Brain microvascular endothelial cell (primary cell): ENCODE data around the gene SBK2.

Experiments used
- DNase-seq: peaks from one replicate; pipeline ENCODE4 v3.0.0-alpha.2; 2020
- H3K27ac ChIP-seq: fragments of 250-450 bp; sonication (Bioruptor Pico); 2 replicates; pipeline ENCODE4 v1.5.1; 2020; ENCODE audit warnings: mild to moderate bottlenecking, moderate library complexity
- H3K27me3 ChIP-seq: fragments of 250-450 bp; sonication (Bioruptor Pico); replicated peaks from 2 replicates; pipeline ENCODE4 v1.5.1; 2020; ENCODE audit warnings: mild to moderate bottlenecking
- H3K36me3 ChIP-seq: fragments of 250-450 bp; sonication (Bioruptor Pico); replicated peaks from 2 replicates; pipeline ENCODE4 v1.5.1; 2020; ENCODE audit warnings: mild to moderate bottlenecking
- H3K4me3 ChIP-seq: 2 replicates; pipeline ENCODE4 v1.5.1; 2011; ENCODE audit warnings: low read depth, mild to moderate bottlenecking, control low read depth, low read length, moderate library complexity
- in situ Hi-C: cut with HindIII; loops from 2 replicates; pipeline ENCODE4 v1.10.0; 2017; ENCODE audit warnings: low sequenced_read_pairs, low pct_ligation_motif_present
- TF ChIP-seq, protein P1 (sequence below): IDR thresholded peaks from 2 replicates; pipeline ENCODE4 v1.5.1; 2011; ENCODE audit warnings: low read depth, mild to moderate bottlenecking, moderate library complexity, low read length, control low read depth, inconsistent platforms; ENCODE audit errors: missing control alignments

Gene SBK2

DNA sequence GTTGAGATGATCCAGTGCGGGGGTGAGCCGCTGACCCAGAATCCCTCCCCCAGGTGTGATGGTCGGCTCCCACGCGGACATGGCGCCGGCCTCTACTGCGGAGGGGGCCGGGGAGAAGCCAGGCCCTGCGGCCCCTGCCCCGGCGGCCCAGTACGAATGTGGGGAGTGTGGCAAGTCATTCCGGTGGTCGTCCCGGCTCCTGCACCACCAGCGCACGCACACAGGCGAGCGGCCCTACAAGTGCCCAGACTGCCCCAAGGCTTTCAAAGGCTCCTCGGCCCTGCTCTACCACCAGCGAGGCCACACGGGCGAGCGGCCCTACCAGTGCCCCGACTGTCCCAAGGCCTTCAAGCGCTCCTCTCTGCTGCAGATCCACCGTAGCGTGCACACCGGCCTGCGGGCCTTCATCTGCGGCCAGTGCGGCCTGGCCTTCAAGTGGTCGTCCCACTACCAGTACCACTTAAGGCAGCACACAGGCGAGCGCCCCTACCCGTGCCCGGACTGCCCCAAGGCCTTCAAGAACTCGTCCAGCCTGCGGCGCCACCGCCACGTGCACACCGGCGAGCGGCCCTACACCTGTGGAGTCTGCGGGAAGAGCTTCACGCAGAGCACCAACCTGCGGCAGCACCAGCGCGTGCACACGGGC is 55.7 kb downstream of the SBK2 start:
- no peak for DNase-seq
- peaks cover 9% of the 10 kb centered on the region for H3K36me3 ChIP-seq
- in situ Hi-C loops, result no loop called here
- H3K4me3 ChIP-seq, result no peak overlapping the region
- no peaks in the 10 kb centered on the region for H3K27me3 ChIP-seq
- TF ChIP-seq, protein P1, sequence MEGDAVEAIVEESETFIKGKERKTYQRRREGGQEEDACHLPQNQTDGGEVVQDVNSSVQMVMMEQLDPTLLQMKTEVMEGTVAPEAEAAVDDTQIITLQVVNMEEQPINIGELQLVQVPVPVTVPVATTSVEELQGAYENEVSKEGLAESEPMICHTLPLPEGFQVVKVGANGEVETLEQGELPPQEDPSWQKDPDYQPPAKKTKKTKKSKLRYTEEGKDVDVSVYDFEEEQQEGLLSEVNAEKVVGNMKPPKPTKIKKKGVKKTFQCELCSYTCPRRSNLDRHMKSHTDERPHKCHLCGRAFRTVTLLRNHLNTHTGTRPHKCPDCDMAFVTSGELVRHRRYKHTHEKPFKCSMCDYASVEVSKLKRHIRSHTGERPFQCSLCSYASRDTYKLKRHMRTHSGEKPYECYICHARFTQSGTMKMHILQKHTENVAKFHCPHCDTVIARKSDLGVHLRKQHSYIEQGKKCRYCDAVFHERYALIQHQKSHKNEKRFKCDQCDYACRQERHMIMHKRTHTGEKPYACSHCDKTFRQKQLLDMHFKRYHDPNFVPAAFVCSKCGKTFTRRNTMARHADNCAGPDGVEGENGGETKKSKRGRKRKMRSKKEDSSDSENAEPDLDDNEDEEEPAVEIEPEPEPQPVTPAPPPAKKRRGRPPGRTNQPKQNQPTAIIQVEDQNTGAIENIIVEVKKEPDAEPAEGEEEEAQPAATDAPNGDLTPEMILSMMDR, result no peak
- H3K27ac ChIP-seq, result no peak overlapping the region

DNA sequence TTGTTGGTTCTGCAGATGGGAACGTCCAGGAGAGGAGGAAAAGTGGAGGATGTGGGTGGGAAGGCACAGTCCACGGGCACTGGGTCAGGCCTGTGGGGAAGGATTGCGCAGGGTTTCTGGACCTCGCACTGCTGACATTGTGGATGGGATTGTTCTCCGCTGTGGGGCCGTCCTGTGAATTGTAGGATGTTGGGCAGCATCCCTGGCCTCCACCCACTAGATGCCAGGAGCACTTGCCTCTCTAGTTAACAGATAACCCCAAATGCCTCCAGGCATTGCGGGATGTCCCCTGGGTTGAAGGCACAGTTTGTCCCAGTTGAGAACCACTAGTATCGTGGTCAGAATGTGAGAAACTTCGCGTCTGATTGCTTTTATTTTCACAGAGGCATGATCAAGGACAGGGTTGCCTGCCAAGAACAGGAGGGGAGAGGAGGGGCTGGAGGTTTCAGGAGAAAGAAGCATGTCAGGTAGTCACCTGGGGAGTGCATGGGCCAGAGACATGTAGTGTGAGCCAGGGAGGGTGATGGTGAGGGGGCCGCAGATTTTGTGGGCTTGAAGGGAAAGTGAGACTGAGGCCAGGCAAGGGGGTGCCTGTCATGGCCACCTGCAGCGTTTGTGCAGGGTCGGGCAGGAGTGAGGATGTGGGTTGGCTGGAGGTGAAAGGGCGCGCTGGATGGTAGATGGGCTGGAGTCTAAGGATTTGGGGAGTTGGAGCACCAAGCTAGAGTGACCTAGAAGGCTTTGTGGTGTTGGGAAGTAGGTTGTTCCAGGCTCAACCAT is 57.3 kb downstream of the SBK2 start:
- DNase-seq, result no peak
- in situ Hi-C loops, result no loop called here
- Histone ChIP-seq H3K27ac (no peak overlapping the region), H3K27me3 (no peaks in the 10 kb centered on the region), H3K36me3 (peaks cover 9% of the 10 kb centered on the region), H3K4me3 (no peak overlapping the region)
- TF ChIP-seq, protein P1, result no peak

DNA sequence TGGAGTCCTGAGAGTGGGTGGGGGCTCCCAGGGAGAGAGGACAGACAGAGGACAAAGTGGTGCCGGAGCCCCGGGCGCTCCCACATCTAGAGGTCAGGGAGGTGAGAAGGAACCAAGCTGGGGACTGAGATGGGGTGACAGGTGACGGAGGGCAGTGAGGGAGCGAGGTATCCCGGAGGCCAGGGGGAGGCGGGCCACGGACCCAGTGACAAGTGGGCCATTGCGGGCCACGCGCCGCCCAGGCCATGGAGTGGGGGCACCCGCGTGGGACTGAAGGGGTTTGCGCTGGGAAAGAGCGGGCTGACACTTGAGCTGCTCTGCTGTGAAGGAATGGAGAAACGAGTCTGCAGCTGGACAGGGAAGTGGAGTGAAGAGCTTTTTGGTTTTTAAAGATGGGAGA is 57.9 kb downstream of the SBK2 start:
- no peak overlapping the region for H3K27ac ChIP-seq
- H3K36me3 ChIP-seq, result peaks cover 9% of the 10 kb centered on the region
- H3K27me3 ChIP-seq, result no peaks in the 10 kb centered on the region
- in situ Hi-C loops, result no loop called here
- no peak for DNase-seq
- TF ChIP-seq, protein P1, result no peak
- H3K4me3 ChIP-seq, result no peak overlapping the region
